WTC11 (cell line): ENCODE data around the gene GNA12. TPM values are rescaled to one million over a fixed set of nuclear protein-coding genes. Genes with fewer than 3 reads are reported as not detected.
A peak's percentile ranks its signal among the peaks of the same experiment; 100 is the strongest.

Experiments used
- ATAC-seq: fragments of 200-7000 bp; cut with Tn5 transposase; 2 replicates; pipeline ENCODE4 v1.10.0; 2021; ENCODE audit warnings: mild to moderate bottlenecking, moderate library complexity
- CTCF ChIA-PET: fragments of 300-600 bp; sonication (Branson Sonifier 250); formaldehyde crosslinking; loops from one replicate; lab custom pipeline; 2021; ENCODE audit warnings: antibody characterized with exemption; lab: Charles Lee
- POLR2A ChIA-PET: fragments of 350-600 bp; sonication (Branson Sonifier 250); formaldehyde crosslinking; loops from one replicate; lab custom pipeline; 2021; ENCODE audit warnings: antibody characterized with exemption; lab: Charles Lee
- DNase-seq: peaks from one replicate; pipeline ENCODE4 v3.0.0; 2021; ENCODE audit warnings: low spot score
- H3K27ac Mint-ChIP-seq: 2 replicates; pipeline ENCODE4 v1.8.0; 2021; ENCODE audit warnings: mixed read lengths
- H3K27me3 Mint-ChIP-seq: 2 replicates; pipeline ENCODE4 v1.8.0; 2021; ENCODE audit warnings: low read depth, mild to moderate bottlenecking, moderate library complexity, mixed read lengths
- H3K36me3 Mint-ChIP-seq: 2 replicates; pipeline ENCODE4 v1.8.0; 2021; ENCODE audit warnings: mixed read lengths
- H3K4me1 Mint-ChIP-seq: 2 replicates; pipeline ENCODE4 v1.8.0; 2022; ENCODE audit warnings: mixed read lengths
- H3K4me3 Mint-ChIP-seq: 2 replicates; pipeline ENCODE4 v1.8.0; 2021; ENCODE audit warnings: mild to moderate bottlenecking, moderate library complexity, mixed read lengths
- H3K9me3 Mint-ChIP-seq: 2 replicates; pipeline ENCODE4 v1.8.0; 2021; ENCODE audit warnings: mixed read lengths
- CBFB ChIP-seq: sonication (generic); formaldehyde crosslinking; IDR thresholded peaks from 2 replicates; pipeline ENCODE4 v1.8.1; 2022; ENCODE audit warnings: mild to moderate bottlenecking, low read depth, missing genetic modification reagents
- GTF2I ChIP-seq: fragments of 250-450 bp; sonication (Bioruptor Pico); conservative IDR thresholded peaks from 2 replicates; pipeline ENCODE4 v1.4.0; 2021; ENCODE audit warnings: mild to moderate bottlenecking
- KAT7 ChIP-seq: sonication (generic); formaldehyde crosslinking; IDR thresholded peaks from 2 replicates; pipeline ENCODE4 v1.8.1; 2023; ENCODE audit warnings: missing genetic modification reagents, mild to moderate bottlenecking, borderline replicate concordance
- NFATC4 ChIP-seq: fragments of 250-450 bp; sonication (Bioruptor Pico); IDR thresholded peaks from 2 replicates; pipeline ENCODE4 v1.9.0; 2021; ENCODE audit warnings: mild to moderate bottlenecking
- NFYB ChIP-seq: sonication (generic); formaldehyde crosslinking; conservative IDR thresholded peaks from 2 replicates; pipeline ENCODE4 v1.8.0; 2022; ENCODE audit warnings: low read depth, missing genetic modification reagents
- NR1H2 ChIP-seq: sonication (generic); formaldehyde crosslinking; IDR thresholded peaks from 2 replicates; pipeline ENCODE4 v1.9.0; 2021; ENCODE audit warnings: mild to moderate bottlenecking, moderate library complexity, missing genetic modification reagents
- NR2C2 ChIP-seq: sonication (generic); formaldehyde crosslinking; IDR thresholded peaks from 2 replicates; pipeline ENCODE4 v1.8.0; 2022; ENCODE audit warnings: mild to moderate bottlenecking, missing genetic modification reagents
- ZNF138 ChIP-seq: sonication (generic); formaldehyde crosslinking; conservative IDR thresholded peaks from 2 replicates; pipeline ENCODE4 v1.8.1; 2022; ENCODE audit warnings: mild to moderate bottlenecking, moderate library complexity, missing genetic modification reagents
- ZNF263 ChIP-seq: sonication (generic); formaldehyde crosslinking; IDR thresholded peaks from 2 replicates; pipeline ENCODE4 v1.8.1; 2022; ENCODE audit warnings: low read depth, mild to moderate bottlenecking, moderate library complexity, missing genetic modification reagents
- ZNF416 ChIP-seq: fragments of 250-450 bp; sonication (Bioruptor Pico); IDR thresholded peaks from 2 replicates; pipeline ENCODE4 v1.9.0; 2021; ENCODE audit warnings: mild to moderate bottlenecking, inconsistent platforms
- ZNF423 ChIP-seq: fragments of 250-450 bp; sonication (Bioruptor Pico); IDR thresholded peaks from 2 replicates; pipeline ENCODE4 v2.1.2; 2022; ENCODE audit warnings: mild to moderate bottlenecking, moderate library complexity
- total RNA-seq: library from RNA; stranded (reverse); gene quantifications from 3 replicates; pipeline ENCODE4 v1.2.3, GENCODE V29; 2021
- TF ChIP-seq, protein P1 (sequence below): sonication (generic); formaldehyde crosslinking; conservative IDR thresholded peaks from 2 replicates; pipeline ENCODE4 v1.8.1; 2023; ENCODE audit warnings: mild to moderate bottlenecking, low read depth, missing genetic modification reagents, moderate library complexity
- TF ChIP-seq, protein P2 (sequence below): sonication (generic); formaldehyde crosslinking; IDR thresholded peaks from 2 replicates; pipeline ENCODE4 v1.8.0; 2022; ENCODE audit warnings: mild to moderate bottlenecking, missing genetic modification reagents
- TF ChIP-seq, protein P3 (sequence below): fragments of 250-450 bp; sonication (Bioruptor Pico); IDR thresholded peaks from 2 replicates; pipeline ENCODE4 v1.9.0; 2021; ENCODE audit warnings: mild to moderate bottlenecking
- TF ChIP-seq, protein P4 (sequence below): sonication (generic); formaldehyde crosslinking; IDR thresholded peaks from 2 replicates; pipeline ENCODE4 v1.8.1; 2023; ENCODE audit warnings: mild to moderate bottlenecking, moderate library complexity, missing genetic modification reagents
- TF ChIP-seq, protein P5 (sequence below): fragments of 250-450 bp; sonication (Bioruptor Pico); IDR thresholded peaks from 2 replicates; pipeline ENCODE4 v1.8.0; 2021; ENCODE audit warnings: mild to moderate bottlenecking
- TF ChIP-seq, protein P6 (sequence below): sonication (generic); formaldehyde crosslinking; IDR thresholded peaks from 2 replicates; pipeline ENCODE4 v1.8.1; 2022; ENCODE audit warnings: missing genetic modification reagents, borderline replicate concordance
- TF ChIP-seq, protein P7 (sequence below): sonication (generic); formaldehyde crosslinking; IDR thresholded peaks from 2 replicates; pipeline ENCODE4 v1.8.1; 2023; ENCODE audit warnings: mild to moderate bottlenecking, missing genetic modification reagents

Gene GNA12
- total RNA-seq, 1 experiment from 2014 or later: 99.6 TPM

DNA sequence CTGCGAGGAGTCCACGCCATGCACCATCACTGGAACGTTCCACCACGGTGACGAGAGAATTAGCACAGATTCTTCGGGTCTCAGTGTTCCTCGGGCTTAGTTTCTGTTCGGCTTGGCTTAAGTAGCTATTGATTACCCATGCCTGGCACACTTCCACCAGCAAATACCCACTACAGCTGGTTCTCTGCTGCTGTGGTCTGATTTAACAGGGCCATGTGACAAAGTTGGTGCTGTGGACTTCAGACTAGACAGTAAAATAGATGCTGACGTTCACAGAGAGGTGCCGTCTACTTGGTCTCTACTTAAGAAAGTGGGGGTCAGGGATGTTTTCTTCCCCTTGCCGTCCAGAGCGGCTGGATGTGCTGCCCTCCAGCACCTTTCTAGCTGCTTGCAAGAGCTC lies 11.6 kb downstream of the GNA12 start:
- no peak for DNase-seq

More for the DNA sequence above, 11.6 kb downstream of the GNA12 start:
- H3K4me3 Mint-ChIP-seq: no peak overlapping the region
- POLR2A ChIA-PET: no interaction called here
- TF ChIP-seq NR1H2: no peak
- TF ChIP-seq, protein P1, sequence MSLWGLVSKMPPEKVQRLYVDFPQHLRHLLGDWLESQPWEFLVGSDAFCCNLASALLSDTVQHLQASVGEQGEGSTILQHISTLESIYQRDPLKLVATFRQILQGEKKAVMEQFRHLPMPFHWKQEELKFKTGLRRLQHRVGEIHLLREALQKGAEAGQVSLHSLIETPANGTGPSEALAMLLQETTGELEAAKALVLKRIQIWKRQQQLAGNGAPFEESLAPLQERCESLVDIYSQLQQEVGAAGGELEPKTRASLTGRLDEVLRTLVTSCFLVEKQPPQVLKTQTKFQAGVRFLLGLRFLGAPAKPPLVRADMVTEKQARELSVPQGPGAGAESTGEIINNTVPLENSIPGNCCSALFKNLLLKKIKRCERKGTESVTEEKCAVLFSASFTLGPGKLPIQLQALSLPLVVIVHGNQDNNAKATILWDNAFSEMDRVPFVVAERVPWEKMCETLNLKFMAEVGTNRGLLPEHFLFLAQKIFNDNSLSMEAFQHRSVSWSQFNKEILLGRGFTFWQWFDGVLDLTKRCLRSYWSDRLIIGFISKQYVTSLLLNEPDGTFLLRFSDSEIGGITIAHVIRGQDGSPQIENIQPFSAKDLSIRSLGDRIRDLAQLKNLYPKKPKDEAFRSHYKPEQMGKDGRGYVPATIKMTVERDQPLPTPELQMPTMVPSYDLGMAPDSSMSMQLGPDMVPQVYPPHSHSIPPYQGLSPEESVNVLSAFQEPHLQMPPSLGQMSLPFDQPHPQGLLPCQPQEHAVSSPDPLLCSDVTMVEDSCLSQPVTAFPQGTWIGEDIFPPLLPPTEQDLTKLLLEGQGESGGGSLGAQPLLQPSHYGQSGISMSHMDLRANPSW: no peak
- no peak for TF ChIP-seq ZNF416 (CRISPR knock-in tag)
- TF ChIP-seq NFATC4 (CRISPR knock-in tag): no peak
- no peak for TF ChIP-seq CBFB
- TF ChIP-seq, protein P2, sequence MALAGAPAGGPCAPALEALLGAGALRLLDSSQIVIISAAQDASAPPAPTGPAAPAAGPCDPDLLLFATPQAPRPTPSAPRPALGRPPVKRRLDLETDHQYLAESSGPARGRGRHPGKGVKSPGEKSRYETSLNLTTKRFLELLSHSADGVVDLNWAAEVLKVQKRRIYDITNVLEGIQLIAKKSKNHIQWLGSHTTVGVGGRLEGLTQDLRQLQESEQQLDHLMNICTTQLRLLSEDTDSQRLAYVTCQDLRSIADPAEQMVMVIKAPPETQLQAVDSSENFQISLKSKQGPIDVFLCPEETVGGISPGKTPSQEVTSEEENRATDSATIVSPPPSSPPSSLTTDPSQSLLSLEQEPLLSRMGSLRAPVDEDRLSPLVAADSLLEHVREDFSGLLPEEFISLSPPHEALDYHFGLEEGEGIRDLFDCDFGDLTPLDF (CRISPR knock-in tag): no peak
- TF ChIP-seq GTF2I: no peak
- TF ChIP-seq NFYB: no peak
- no peak for TF ChIP-seq KAT7
- TF ChIP-seq NR2C2: no peak
- TF ChIP-seq, protein P3, sequence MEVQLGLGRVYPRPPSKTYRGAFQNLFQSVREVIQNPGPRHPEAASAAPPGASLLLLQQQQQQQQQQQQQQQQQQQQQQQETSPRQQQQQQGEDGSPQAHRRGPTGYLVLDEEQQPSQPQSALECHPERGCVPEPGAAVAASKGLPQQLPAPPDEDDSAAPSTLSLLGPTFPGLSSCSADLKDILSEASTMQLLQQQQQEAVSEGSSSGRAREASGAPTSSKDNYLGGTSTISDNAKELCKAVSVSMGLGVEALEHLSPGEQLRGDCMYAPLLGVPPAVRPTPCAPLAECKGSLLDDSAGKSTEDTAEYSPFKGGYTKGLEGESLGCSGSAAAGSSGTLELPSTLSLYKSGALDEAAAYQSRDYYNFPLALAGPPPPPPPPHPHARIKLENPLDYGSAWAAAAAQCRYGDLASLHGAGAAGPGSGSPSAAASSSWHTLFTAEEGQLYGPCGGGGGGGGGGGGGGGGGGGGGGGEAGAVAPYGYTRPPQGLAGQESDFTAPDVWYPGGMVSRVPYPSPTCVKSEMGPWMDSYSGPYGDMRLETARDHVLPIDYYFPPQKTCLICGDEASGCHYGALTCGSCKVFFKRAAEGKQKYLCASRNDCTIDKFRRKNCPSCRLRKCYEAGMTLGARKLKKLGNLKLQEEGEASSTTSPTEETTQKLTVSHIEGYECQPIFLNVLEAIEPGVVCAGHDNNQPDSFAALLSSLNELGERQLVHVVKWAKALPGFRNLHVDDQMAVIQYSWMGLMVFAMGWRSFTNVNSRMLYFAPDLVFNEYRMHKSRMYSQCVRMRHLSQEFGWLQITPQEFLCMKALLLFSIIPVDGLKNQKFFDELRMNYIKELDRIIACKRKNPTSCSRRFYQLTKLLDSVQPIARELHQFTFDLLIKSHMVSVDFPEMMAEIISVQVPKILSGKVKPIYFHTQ (CRISPR knock-in tag): no peak
- TF ChIP-seq, protein P4, sequence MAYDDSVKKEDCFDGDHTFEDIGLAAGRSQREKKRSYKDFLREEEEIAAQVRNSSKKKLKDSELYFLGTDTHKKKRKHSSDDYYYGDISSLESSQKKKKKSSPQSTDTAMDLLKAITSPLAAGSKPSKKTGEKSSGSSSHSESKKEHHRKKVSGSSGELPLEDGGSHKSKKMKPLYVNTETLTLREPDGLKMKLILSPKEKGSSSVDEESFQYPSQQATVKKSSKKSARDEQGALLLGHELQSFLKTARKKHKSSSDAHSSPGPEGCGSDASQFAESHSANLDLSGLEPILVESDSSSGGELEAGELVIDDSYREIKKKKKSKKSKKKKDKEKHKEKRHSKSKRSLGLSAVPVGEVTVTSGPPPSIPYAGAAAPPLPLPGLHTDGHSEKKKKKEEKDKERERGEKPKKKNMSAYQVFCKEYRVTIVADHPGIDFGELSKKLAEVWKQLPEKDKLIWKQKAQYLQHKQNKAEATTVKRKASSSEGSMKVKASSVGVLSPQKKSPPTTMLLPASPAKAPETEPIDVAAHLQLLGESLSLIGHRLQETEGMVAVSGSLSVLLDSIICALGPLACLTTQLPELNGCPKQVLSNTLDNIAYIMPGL (CRISPR knock-in tag): no peak
- TF ChIP-seq, protein P5, sequence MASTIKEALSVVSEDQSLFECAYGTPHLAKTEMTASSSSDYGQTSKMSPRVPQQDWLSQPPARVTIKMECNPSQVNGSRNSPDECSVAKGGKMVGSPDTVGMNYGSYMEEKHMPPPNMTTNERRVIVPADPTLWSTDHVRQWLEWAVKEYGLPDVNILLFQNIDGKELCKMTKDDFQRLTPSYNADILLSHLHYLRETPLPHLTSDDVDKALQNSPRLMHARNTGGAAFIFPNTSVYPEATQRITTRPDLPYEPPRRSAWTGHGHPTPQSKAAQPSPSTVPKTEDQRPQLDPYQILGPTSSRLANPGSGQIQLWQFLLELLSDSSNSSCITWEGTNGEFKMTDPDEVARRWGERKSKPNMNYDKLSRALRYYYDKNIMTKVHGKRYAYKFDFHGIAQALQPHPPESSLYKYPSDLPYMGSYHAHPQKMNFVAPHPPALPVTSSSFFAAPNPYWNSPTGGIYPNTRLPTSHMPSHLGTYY (CRISPR knock-in tag): no peak
- TF ChIP-seq ZNF263 (CRISPR knock-in tag): no peak
- TF ChIP-seq ZNF138 (CRISPR knock-in tag): no peak
- TF ChIP-seq ZNF423 (CRISPR knock-in tag): no peak
- TF ChIP-seq, protein P6, sequence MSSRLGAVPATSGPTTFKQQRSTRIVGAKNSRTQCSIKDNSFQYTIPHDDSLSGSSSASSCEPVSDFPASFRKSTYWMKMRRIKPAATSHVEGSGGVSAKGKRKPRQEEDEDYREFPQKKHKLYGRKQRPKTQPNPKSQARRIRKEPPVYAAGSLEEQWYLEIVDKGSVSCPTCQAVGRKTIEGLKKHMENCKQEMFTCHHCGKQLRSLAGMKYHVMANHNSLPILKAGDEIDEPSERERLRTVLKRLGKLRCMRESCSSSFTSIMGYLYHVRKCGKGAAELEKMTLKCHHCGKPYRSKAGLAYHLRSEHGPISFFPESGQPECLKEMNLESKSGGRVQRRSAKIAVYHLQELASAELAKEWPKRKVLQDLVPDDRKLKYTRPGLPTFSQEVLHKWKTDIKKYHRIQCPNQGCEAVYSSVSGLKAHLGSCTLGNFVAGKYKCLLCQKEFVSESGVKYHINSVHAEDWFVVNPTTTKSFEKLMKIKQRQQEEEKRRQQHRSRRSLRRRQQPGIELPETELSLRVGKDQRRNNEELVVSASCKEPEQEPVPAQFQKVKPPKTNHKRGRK (CRISPR knock-in tag): no peak
- TF ChIP-seq, protein P7, sequence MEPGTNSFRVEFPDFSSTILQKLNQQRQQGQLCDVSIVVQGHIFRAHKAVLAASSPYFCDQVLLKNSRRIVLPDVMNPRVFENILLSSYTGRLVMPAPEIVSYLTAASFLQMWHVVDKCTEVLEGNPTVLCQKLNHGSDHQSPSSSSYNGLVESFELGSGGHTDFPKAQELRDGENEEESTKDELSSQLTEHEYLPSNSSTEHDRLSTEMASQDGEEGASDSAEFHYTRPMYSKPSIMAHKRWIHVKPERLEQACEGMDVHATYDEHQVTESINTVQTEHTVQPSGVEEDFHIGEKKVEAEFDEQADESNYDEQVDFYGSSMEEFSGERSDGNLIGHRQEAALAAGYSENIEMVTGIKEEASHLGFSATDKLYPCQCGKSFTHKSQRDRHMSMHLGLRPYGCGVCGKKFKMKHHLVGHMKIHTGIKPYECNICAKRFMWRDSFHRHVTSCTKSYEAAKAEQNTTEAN (CRISPR knock-in tag): no peak
- TF ChIP-seq, all 79 proteins: peak for 0
- H3K9me3 Mint-ChIP-seq: no peaks in the 10 kb centered on the region
- no peak for ATAC-seq
- H3K4me1 Mint-ChIP-seq: peaks cover 89% of the 10 kb centered on the region
- H3K27ac Mint-ChIP-seq: peak overlapping the region; percentile 73
- H3K36me3 Mint-ChIP-seq: peaks cover 28% of the 10 kb centered on the region
- no peaks in the 10 kb centered on the region for H3K27me3 Mint-ChIP-seq
- CTCF ChIA-PET: no interaction called here
